GM19240 (cell line): ENCODE measurements around the gene CCDC112.
"Not testable (repeated sequence)": the region's sequence is repeated elsewhere in the genome, so short reads cannot be mapped to it uniquely, and the experiment has no call there.

ENCODE experiments used
- DNase-seq: peaks from one replicate; pipeline ENCODE4 v3.0.0; 2011; ENCODE audit warnings: low spot score; ENCODE audit not compliant: insufficient read length

The CCDC112 gene, protein sequence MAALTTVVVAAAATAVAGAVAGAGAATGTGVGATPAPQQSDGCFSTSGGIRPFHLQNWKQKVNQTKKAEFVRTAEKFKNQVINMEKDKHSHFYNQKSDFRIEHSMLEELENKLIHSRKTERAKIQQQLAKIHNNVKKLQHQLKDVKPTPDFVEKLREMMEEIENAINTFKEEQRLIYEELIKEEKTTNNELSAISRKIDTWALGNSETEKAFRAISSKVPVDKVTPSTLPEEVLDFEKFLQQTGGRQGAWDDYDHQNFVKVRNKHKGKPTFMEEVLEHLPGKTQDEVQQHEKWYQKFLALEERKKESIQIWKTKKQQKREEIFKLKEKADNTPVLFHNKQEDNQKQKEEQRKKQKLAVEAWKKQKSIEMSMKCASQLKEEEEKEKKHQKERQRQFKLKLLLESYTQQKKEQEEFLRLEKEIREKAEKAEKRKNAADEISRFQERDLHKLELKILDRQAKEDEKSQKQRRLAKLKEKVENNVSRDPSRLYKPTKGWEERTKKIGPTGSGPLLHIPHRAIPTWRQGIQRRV

DNA sequence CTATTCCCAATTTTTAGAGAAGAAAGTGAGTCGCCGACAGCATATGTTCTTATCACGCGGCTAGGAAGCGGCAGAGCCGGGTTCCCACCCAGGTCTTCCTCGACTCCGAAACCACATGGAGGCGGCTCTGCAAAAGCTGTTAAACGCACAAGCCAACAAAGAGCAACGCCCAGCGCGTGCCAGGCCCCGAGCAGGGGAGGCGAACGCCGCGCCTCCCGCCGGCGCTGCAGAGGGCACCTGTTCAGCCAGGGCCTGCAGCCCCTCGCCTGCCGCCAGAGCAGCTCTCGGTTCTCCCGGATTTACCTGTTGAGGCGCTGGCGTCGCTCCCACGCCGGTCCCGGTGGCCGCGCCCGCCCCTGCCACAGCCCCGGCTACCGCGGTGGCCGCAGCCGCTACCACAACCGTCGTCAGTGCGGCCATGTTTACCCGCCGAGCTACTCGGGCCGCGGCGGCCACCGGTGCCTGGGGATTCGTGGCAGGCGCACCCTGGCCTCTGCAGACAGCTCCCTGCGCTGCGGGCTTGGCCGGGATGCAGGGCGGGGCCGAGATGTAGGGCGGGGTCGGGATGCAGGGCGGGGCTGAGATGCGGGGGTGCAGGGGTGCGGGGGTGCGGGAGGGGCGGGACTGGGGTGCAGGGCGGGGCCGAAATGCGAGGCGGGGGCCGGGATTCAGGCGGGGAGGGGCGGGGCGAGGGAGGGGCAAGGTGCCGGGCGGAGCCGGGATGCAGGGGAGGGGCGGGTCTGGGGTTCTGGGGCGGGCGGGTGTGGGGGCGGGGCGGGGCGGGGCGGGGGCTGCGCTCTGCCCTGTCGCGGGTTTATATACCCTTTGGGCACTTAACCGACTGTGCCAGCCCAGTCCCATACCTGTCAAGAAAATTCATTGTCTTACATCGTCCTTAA, at the start of gene CCDC112:
CCDC112 (minus strand) TSS at position 531 of the 899 bp plus-strand sequence; CDS start at position 420, 111 bp downstream.
- peak; percentile 48 for DNase-seq

DNA sequence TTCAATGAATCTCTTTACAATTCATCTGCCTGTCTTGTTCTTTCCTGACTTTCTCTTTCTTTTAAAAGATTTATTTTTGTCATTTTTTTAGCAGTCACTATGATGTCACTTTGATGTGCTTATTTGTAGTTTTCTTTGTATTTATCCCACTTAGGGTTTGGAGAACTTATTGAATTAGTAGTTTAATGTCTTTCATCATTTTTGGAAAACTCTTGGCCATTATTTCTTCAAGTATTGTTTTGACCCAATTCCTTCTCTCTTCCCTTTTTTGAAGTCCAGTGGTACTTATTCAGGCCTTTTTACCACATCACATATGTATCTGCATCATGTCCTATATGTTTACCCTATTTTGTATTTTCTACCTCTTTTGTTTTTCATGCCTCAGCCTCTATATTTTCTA, 48.9 kb upstream of the CCDC112 start:
- no peak for DNase-seq

DNA sequence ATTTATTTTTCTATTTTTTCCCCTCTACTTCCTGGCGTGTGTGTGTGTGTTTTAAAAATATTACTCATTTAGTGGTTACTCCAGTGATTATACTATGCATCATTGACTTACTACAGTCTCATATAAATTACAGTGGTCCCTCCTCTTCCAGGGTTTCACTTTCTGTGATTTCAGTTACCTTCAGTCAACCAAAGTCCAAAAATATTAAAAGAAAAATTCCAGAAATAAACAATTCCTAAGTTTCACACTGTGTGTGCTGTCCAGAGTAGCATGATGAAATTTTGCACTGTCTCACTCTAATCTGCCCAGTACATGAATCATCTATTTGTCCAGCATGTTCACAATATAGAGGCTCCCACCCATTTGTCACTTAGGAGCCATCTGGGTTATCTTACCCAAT, 47.4 kb upstream of the CCDC112 start:
- no peak for DNase-seq

DNA sequence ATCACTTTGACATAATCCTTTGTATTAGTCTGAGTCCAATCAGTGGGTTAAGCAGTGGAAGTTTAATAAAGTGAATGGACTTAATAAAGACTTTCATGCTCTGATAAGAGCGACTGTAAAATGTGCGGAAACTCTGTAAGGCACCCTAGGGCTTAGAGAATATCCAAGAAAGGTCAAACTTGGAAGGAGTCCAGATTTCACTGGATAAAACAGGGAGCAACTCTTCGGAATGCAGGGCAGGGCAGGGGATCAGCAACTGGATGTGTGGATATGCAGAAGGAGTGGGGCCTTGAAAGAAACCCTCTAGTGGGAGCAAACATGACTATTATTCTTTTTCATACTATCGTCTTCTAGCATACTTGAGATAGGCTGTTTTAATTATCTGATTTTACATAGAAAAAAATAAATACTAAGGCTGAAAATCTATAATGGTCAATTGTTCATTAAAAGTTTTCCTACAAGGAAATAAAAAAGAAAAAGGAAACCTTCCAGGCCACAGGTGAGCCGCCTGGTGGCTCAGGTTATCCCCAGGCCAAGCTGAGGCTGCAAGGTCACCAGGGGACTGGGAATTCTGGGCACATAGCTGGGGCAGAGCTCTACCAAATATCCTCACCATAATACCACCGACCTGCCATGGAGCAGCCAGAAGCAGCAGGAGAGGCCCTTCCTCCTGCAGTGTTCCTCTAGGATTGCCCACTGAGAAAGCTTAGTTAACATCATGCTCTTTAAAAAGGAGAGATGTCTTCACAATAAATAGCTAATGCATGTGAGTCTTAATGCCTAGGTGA, 46.3 kb upstream of the CCDC112 start:
- no peak for DNase-seq

GRCh38 chr5:115341745-115342144, 45.3 kb upstream of the CCDC112 start:
- DNase-seq = no peak

DNA sequence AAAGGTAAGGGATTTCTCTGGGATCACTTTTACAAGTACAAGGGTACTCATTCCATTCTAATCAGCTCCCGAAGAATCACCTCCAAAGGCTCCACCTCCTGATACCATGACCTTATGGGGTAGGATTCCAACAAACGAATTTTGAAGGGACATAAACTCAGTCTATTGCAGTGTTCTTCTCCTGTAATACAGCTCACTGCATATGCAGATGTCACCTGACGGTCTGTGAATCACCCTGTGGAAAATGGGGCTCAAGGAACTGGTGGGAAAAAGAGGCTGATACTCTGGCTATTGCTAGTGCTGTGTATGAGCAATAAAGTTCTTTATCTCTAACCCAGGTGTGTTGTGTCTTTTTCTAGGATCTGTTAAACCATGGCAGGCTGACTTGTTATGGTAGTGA, 42.4 kb upstream of the CCDC112 start:
- no peak for DNase-seq

DNA sequence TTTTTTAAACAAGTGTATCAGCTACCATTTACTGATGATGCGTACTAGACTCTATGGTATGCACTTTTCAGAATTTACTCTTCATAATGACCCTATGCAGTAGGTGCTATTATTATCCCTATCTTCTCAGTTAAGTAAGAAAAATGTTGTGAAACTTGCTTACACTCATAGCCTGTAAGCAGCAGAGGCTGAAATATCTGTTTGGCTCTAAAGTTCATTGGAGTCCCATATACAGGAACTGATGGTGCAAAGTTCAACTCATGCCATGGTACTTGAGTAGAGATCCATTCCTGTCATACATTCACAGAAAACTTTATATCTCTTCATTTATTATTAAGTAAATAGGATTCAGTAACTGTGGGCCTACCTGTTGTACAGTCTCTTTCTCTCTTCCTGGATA, 41.4 kb upstream of the CCDC112 start:
- no peak for DNase-seq

DNA sequence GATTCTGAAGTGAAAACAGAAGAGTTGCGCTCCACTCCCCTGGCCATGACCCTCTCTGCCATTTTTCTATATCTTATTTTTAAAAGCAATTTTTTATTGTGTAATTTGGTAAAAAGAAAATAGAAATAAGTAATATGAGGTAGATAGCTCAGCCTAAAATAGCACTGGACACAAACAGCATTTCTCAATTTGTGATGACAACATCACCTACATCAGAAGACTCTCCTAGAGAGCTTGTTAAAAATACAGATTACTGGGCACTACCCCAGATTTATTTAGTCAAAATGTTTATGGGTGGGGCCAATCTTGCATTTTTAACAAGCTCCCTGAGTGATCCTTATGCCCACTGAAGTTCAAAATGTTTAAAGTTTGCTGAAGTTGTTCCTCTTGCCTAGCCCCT, 40.5 kb upstream of the CCDC112 start:
- DNase-seq = no peak

GRCh38 chr5:115336201-115336720, 39.8 kb upstream of the CCDC112 start:
- DNase-seq = no peak

- DNase-seq = no peak
Observed at GRCh38 chr5:115335301-115335700, 38.8 kb upstream of the CCDC112 start.

DNA sequence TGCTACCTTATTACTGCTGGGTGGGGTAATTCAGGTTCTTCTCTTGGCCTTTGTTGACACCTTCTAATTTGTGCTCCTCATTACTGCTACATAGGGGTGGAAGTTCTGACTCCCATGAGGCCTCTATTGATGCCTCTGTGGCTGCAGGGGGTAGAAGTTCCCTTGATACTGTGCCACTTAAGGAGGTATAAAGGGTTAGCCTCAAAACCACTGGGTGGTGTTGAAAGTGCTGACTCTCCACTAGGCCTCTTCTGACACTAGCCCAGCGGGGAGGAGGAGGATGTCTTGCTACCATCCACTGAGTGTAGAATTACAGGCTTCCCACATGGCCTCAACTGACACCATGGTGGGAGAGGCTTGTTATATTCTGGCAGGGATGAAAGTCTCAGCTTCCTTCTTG, 36.7 kb upstream of the CCDC112 start:
- no peak for DNase-seq

DNA sequence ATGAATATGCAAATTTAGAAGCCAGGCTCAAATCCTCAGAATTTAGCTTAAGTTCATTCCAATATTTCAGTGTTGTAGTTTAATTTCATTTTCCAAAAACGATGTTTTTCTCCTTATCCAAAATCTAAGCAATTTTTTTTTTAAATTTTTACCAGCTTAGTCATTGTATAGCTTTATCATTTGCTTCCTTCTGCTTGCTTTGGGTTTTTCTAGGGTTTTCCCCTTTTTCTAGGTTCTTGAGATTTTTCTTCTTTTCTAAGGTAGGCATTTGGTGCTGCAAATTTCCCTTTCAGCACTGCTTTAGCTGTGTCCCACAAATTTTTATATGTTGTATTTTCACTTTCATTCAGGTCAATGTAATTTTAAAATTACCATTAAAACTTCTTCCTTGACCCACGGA, 34.4 kb upstream of the CCDC112 start:
- no peak for DNase-seq

DNA sequence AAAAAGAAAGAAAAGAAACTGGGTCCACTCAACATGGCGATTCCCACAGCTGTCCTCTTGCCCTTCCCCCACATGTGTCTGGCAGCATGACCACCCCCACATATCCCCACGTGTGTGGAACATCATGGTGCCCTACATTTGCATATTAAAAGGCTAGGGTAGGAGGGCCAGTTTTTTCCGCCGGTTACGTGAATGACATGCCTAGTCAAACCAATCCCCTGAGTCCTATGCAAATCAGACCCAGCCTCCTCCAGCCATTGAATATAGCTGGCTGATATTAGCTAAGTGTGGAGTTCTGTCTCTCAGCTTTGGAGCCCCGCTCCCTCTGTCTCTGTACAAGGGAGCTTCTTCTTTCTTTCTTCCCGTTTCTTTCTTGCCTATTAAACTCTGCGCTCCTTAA, 33.0 kb upstream of the CCDC112 start:
- DNase-seq = no peak

GRCh38 chr5:115328617-115329274, 32.3 kb upstream of the CCDC112 start:
- not testable (repeated sequence) for DNase-seq

GRCh38 chr5:115325296-115325959, 29.0 kb upstream of the CCDC112 start:
- DNase-seq = no peak

DNA sequence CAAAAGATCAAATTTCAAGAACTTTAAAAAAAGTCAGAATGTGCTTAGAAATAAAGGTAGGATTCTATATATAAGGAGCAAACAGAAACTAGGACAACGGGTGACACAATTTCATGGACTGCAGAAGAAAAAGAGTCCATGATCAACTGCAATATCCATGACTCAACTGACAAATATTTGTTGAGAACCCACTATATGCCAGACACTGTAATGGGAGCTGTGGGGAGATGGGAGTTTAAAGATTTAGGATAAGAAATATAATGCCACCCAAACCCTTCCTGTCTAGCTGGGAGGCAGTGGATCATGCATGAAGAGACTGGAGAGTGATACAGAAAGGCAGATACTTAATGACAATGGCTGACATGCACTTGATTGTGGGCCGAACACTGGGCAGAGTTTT, 27.6 kb upstream of the CCDC112 start:
- no peak for DNase-seq

DNA sequence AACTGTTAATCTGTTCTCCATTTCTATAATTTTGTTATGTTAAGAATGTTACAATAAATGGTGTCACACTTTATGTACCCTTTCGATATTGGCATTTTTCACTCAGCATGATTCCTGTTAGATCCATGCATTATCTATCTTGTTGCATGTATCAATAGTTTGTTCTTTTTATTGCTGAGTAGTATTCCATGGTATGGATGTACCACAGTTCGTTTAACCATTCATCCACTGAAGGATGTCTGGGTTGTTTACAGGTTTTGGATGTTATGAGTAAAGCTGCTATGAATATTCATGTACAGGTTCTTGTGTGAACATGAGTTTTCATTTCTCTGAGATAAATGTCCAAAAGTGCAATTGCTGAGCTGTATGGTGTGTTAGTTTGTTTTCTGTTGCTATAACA, 26.3 kb upstream of the CCDC112 start:
- no peak for DNase-seq

- no peak for DNase-seq
Observed at GRCh38 chr5:115321309-115321708, 24.9 kb upstream of the CCDC112 start.

DNA sequence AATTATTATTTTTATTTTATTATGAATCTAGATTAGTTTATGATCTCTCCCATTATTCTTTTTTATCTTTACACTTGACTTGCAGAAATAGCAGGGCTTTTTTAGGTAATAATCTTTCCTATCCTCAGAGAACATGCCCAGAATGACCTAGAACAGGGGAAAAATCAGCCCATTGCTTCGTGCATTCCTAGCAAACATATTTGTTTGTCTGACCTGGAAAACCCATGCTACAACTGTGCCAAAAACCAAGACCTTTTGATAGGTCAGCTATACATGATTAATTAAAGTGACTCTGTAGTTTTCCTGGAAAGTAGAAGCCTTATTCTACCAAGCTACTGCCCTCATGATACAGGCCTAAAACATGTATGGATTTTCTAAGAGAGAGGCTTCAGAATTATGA, 24.1 kb upstream of the CCDC112 start:
- no peak for DNase-seq

DNA sequence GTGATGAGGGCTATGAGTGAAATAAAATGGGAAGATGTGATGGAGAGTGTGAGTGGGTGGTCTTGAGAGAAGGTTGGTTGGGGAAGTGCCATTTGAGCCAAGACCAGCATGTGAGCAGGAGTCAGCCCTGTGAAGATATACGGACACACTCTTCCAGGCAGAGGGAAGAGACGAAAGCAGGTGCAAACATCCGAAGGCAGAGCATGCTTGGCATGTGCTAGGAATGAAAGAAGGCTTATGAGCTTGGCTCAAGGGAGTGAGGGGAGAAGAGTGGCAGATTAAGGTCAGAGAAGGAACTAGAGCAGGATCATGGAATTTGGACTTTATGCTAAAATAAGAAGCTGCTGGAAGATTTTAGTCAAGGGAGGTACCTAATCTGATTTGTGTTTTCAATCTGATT, 23.6 kb upstream of the CCDC112 start:
- DNase-seq = no peak
